ENCODE measurements around the gene FAM120B.
"Not testable (repeated sequence)": the region's sequence is repeated elsewhere in the genome, so short reads cannot be mapped to it uniquely, and the experiment has no call there.

The FAM120B gene

DNA sequence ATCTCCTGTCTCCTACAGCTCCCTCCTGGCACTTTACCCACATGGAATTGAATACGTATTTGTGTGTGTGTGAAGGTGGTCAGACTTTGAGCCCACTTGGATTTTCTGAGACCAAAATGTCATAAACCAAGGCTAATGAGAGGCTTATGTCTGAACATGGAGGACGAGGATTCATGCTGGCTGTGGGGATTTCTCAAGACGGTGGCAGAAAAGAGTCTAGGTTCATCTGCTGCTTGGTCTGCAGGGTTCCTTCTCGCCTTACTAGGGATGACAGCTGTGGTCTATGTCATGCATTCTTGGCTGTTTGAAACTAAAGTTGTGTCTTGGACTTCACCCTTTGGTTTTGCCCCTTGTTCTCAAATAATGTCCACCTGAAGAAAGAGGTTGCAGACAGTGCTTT is 58.6 kb downstream of the FAM120B start:
- no peak for DNase-seq

DNA sequence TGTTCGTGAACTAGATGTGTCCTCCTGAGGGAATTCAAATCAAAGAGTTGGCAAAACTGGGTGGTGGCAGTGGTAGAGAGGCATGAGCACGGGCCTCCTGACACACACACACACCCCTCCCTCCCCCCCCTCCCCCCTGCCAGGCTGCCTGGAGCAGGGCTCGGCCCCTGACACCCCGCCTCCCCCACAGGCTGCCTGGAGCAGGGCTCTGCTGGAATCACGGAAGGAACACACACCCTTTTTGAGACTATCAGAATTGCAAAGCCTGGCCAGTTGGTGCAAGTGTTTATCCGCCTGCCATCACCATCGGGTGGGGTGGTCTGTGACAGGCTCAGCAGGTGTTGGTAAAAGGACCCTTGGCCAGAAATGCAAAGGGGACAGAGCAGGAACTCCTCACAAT is 59.0 kb downstream of the FAM120B start:
- no peak for DNase-seq

DNA sequence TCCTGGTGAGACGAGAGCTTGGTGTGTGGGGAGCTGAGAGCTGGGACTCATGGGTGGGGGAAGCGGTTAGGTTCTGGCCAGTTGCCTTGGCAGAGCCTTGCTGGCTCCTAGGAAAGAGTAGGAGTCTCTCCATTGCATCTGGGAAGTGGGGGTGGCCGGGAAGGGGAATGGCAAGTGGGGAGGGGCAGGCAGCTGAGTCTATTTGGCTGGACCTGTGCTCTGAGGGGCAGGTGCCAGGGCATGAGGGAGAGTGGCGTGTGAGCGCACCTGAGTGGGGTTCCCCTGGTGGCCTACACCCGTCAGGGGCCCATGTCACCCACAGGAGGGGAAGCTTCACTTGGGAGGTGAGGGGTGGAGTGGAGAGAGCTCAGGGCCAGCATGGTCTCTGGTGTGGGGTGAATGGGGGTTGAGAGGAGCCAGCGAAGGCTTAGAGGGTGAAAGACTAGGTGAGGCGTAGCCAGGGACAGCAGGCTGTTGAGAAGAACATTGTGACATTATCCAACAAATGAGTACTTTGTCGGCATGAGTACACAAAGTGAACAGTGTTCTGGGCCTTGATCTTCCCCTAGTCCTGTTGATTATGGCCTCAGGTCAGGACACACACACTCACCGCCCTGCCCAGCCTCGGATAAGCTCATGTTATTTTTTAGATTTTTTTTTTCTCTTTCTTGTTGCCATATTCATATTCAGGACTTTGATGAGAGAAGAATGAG is 59.8 kb downstream of the FAM120B start:
- no peak for DNase-seq

DNA sequence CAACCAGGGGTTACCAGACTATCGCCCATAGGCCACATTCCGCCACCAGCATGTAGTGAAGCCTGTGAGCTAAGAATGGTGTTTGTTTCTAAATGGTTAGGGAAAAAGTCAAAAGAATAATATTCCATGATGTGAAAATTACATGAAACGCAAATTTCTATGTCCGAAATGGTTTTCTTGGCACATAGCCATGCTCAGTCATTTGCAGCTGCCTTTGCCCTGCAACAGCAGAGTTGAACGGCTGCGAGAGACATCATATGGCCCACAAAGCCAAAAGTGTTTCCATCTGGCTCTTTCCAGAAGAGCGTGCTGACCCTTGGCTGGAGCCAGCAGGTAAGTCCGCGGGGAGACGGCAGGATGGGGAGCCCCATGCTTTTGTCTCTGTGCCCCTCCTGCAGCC is 60.7 kb downstream of the FAM120B start:
- no peak for DNase-seq

DNA sequence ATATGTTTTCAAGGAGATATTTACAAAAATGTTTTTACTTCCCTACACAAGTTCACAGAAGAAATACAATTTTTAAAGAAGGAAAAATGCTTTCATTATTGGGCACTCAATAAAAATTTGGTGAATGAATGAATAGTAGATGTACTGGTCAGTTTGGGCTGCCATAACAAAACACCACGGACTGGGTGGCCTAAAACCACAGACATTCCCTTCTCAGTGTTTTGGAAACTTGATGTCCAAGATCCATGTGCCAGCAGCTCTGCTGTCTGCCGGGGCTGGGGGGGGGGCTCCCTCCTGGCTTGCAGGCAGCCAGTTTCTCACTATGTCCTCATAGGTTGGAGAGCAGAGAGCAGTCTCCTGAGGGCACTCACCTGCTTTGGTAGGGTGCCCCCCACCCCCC is 62.0 kb downstream of the FAM120B start:
- DNase-seq: no peak

DNA sequence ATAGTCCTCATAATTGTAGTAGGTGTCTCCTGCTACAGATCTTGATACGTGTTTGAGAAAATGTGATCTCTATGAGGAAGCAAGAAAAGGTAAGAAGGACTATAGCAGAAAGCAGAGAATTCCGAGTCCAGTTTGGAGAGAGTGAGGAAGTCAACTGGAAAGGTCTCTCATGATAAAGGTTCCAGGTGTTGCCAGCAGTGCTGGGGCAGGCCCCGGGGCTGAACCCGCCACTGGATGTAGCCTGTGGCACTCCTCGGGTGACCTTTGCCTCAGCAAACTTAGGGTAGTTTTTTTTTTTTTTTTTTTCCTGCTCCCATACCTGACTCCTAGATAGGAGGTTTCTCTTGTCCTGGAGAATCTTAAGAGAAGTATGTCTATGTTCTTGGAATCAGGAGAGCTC is 62.8 kb downstream of the FAM120B start:
- DNase-seq: no peak

DNA sequence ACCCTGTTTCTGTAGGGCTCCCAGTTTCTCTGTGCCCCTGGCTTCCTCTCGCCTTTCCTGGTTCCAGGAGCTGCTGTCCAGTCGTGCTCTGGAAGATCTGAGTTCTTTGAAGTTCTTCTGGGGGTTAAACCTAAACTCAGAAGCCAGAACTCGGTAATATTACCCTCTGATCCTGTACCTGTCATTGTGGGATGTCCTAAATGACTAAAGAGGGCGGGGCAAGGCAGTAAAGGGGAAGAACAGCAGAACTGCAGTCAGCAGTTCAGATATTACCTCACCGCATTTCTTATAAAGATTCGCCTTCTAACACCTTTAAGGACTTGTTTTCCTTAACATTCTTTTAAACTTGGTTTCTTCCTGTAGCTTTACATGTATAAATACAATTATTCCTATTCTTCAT is 63.9 kb downstream of the FAM120B start:
- DNase-seq: no peak

DNA sequence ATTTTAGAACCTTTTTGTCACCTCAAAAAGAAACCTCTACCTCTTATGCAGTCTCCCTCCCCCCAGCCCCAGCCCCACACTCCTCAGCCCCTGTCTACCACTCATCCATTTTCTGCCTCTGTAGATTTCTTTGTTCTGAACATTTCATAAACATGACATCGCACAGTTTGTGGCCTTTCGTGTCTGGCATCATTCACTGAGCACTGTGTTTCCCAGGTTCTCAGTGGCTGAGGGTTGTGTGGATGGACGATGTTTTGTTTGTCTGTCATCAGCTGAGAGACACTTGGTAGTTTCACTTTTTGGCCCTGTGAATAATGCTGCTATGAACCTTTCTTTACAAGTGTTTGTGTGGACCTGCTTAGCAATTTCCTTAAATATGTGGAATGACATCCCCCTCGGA is 64.5 kb downstream of the FAM120B start:
- no peak for DNase-seq

DNA sequence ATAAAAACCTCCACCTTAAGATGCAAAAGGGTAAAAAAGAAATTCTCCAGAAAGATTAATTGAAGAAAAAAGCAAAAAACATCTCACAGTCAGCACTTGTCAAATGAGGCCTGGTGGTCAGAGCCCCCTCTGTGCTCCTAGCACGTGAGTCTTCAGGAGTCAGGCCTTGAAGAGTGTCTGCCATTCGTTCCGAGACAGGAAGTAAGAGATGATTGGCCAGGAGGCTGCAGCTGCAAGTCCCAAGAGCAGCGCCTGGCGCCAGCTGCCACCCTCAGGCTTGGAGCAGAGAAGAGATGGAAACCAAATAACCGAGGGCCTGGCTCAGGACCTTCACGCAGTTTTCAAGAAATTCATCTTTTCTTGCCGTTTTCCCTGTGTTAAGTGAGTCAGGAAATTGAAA is 65.0 kb downstream of the FAM120B start:
- no peak for DNase-seq

DNA sequence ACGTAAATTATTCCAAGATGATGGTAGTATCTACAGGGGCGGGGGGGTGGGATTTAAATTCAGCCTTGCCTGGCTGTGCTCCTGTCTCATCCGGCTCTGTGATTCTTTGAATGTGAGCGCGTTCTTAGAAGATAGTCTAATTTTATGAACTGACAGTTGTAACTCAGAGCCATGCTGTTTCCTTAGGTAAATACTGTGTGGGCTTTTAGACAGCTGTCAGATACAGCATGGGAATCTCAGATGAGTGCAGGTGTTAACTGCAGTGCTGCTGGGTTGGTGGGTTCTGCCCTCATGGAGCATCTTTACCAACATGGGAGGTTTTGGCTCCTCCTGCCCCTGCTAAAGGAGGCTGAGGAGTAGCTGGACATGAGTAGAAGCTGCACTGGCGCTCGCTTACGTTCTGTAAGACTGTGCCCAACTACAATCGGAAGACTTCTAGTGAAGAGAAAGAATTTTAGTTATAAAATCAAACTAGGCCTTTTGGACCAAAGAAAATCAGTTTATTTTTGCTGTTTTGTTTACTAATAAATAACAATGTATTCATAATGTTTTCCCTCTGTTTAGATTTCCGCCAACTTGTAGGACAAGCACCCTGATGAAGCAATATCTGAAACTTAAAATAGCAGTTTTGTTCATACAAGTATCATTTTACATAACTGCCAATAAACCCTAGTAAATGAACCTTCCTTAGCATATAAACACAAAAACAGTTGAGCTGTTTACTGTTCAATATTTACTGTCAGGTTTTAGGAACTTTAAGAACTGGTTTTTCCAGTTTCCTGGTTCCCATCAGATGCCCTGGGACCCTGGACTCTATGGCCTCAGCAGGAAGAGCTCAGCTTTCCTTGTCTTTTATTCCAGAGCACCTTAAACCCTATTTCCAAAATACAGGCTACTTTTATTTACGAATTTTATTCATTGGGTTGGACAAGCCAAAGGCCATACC is 66.1 kb downstream of the FAM120B start:
- peak; percentile 32 for DNase-seq

DNA sequence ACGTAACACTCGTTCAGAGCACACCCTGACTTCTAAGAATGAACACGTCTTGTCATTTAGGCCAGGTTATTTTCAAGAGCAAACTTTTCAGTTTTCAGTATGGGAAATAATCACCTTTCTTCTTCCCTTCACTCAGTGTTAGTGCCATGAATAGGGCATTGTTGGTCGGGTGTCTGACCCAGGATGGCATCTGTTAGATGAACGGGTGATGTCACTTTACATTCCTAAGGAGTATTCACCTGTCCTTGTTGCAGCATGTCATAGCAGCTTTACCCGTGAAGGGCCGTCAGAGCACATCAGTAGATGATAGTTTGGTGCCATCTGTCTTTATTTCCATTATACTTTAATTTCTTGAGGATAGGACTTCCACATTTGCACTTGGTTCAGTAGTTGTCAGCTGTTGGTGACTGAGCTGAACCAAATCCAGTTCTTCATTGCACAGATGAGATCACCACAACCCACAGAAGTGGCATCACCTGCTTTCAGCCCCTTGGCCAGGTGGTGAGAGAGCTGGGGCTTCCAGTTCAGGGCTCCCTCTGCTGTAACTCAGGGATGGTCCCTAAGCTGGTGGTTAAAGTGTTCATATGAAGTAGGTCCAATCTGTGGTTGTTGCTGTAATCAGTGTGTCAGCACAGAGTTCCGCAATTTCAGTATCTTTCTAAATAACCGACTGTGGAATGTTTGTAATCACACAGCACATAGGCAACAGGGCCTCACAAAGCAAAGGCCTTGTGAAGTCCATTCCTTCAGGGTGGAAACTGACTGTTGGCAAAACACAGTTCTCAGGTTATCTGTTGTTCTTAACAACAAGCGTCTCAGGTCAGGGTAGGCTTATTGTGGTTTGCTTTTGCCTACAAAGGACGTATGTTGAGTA is 68.2 kb downstream of the FAM120B start:
- DNase-seq: no peak

DNA sequence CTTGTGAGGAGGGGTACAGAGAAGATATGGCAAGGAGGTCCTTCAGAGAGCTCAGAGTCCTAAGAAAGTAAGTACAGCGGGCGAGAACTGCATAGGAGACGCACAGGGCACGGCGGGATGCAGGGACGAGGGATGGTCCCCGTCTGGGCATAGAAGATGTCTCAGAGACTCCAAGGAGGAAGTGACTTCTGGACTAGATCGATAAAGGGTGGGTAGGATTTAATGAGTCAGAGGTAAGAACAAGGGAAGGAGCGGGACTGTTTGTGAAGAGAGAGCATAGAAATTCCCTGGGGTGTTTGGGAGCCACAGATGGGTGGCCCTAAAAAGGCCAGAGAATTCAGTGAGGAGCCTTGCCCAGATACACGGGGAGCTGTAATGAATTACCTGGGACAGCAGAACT is 69.1 kb downstream of the FAM120B start:
- DNase-seq: no peak

DNA sequence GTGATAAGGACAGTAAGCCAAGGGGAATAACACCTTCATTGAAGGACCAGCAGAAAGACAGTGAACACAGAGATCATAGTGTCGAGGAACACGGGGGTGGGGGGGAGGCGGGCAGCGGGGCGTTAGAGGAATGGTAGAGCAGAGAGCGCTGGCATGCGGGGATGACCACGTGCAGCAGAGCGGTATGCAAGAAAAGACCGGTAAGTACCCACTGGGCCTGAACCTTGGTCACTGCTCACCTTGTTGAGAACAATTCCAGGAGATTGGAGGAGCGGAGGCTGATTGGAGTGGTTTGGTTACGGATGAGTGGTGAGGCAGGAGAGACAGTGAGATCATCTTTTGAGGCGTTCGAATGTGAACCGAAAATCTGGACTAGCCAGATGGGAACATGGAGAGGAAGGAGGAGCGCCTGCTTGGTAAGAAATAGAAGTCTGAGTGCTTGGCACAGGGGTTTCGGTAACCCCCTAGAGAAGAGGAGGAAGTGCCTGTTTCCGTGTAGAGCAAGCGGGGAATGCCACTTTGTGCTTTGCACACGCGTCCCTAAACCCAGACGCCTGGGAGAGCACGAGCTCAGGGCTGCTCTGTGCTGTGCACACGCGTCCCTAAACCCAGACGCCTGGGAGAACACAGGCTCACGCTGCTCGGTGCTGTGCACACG is 70.0 kb downstream of the FAM120B start:
- DNase-seq: no peak

DNA sequence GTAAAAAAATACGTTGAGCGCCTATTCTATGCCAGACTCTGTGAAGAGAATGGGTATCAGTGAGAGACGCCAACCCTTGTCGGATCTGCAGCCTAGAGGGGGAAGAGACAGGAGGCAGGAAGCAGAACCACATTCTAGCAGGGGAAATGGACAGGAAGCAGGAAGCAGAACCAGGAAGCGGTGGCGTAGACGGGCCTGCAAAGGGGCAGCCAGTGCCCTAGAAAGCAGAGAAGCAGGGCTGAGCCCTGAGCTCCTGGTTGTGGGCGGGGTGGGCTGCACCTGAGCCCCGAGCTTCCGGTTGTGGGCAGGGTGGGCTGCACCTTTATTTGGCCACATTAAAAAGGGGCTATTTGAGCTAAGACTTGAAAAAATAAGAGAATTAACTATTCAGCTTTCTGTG is 71.9 kb downstream of the FAM120B start:
- DNase-seq: no peak

DNA sequence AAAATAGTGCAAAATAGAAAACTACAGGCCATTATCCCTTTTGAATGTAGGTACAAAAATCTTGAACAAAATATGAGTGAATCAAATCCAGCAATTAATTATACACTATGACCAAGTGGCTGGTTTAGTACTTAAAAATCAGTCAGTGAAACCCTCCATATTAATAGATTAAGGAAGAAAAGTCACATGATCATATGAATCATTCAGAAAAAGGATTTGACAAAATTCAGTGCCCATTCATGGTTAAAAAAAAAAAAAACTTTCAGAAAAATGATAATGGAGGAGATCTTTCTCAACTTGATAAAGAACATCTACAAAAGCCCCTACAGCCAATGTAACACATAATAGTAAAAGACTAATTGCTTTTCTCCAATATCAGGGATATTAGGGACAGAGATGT is 75.0 kb downstream of the FAM120B start:
- no peak for DNase-seq

DNA sequence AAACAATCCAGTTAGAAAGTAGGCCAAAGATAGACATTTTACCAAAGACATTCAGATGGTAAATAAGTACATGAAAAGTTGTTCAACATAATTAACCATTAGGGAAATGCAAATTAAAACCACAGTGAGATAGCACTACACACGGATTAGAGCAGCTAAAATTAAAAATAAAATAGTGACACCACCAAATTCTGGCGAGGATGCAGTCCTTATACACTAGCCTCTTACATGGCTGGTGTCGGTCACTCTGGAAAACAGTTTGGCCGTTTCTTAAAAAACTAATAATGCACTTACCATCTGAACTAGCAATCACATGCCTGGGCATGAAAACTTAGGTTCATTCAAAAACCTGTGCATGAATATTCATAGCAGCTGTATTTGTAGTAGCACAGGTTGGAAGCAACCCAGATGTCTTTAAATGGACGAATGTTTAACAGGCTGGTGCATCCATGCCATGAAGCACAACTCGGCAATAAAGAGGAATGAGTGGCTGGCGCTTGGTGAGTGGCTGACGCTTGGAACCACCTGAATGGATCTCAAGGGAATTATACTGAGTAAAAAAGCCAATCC is 77.0 kb downstream of the FAM120B start:
- DNase-seq: no peak

DNA sequence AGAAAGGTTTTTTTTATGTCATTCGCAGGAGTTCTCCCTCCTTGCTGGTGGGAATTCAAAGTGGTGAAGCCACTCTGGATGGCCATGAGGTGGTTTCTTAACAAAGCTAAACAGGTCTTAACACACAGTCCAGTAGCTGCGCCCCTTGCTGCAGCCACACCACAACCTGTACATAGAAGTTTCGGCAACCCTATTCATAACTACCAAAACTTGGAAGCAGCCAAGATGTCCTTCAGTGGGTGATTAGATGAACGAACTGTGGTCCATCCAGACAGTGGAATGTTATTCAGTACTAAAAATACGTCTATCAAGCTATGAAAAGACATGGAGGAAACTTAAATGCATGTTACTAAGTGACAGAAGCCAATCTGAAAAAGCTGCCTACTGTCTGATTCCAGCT is 78.9 kb downstream of the FAM120B start:
- no peak for DNase-seq

DNA sequence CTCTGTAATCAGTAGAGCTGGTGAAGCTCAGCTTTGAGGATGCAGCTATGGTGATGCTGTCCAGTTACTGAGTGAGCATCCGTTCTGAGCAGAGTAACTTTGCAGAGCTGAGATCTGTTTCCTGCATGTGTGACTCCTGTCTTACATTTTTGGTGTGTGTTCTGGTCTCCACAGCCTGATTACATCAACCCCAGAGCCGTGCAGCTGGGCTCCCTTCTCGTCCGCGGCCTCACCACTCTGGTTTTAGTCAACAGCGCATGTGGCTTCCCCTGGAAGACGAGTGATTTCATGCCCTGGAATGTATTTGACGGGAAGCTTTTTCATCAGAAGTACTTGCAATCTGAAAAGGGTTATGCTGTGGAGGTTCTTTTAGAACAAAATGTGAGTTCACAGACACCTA is 81.6 kb downstream of the FAM120B start:
- DNase-seq: no peak

DNA sequence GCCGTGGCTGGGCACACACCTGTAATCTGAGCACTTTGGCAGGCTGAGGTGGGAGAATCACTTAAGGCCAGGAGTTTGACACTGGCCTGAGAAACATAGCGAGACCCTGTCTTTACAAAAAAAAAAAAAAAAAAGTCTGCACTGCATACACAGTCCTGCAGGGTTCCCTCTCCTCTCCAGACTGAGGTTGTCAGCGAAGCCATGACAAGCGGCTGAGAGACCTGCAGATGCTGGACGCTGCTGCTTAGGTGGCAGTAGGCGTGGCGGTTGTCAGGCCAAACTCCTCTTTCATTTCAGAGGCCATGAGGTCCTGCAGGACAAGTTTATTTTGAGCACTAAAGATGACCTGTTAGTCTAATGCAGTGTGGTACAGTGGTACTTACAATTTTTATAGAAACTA is 86.5 kb downstream of the FAM120B start:
- DNase-seq: no peak

DNA sequence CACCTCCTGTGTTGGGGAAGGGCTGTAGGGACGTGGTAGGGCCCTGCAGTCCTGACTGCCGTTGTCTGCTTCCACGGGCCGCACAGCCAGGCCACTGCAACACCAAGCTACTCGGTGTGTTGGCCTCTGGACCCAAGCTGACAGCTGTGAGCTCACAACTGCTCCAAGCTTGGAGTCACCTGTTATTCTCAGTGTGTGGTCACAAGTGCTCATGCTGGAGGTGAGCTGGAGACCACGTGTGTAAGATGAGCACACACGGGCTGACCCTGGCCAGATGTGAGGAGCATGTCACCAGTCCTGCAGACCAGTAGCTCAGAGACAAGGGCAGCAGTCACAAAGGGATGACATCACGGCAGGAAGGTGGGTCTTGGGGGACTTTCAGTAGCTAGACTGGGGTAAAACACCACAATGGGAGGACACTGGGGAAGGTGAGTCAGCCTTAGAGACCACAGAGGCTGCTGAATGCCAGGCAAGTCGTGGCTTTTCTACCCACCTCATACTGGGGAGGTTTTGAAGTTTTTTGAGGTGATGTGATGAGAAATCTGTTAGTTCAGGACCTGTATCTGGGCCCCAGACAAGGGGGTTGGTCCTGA is 87.3 kb downstream of the FAM120B start:
- no peak for DNase-seq

DNA sequence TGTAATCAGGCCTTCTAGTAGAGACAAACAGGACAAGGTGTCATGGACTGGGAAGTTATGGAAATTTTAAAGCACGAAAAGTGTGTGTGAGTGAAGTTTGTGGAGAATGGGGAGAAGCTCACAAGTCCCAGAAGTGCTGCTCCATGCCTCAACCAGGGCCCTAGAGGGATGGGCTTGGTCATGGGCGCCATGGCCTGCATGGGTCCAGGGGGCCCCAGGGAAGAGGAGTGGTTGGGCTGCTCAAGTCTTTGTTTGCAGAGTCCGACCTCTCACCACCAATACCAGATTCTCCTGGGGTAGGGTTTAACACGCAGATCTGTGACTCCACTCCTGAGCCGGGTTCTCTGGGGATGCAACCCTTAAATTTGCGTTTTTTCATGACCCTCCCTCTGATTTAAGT is 88.4 kb downstream of the FAM120B start:
- DNase-seq: no peak

DNA sequence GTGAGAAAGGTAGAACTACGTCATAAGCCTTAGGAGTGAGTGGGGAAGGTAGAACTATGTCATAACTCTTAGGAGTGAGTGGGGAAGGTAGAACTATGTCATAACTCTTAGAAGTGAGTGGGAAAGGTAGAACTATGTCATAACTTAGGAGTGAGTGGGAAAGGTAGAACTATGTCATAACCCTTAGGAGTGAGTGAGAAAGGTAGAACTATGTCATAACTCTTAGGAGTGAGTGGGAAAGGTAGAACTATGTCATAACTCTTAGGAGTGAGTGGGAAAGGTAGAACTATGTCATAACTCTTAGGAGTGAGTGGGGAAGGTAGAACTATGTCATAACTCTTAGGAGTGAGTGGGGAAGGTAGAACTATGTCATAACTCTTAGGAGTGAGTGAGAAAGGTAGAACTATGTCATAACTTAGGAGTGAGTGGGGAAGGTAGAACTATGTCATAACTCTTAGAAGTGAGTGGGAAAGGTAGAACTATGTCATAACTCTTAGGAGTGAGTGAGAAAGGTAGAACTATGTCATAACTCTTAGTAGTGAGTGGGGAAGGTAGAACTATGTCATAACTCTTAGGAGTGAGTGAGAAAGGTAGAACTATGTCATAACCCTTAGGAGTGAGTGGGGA is 92.3 kb downstream of the FAM120B start:
- not testable (repeated sequence) for DNase-seq

Measured in NCI-H774 (cell line).